ENCODE data around the gene LRRC75A. TPM values are rescaled to one million over a fixed set of nuclear protein-coding genes. Genes with fewer than 3 reads are reported as not detected.

Gene LRRC75A
- total RNA-seq, 3 donors from 2014 or later (not counting 1 experiment from before 2014, with no cell fraction given) = 2.6 to 3.0 (median 3.0) TPM

DNA sequence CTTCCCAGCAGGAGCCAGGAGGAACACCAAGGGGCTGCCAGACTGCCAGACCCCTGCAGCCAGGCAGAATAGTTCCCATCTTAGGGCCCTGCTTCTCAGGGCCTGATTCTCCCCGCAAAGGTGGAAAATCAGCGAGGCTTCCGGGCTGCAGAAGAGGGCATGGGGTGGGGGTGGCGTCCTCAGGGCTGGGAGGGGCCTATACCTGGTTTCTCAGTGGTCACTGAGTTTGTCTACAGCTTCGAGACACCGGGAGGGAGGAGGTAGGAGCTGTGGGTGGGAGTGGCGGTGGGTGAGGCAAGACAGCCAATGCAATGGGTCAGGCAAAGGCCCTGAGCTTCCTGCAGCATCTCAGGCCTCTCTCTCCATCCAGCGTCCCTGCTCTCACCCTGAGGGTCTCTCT lies 14.3 kb downstream of the LRRC75A start:
- Mint-ChIP-seq H3K36me3 (no peaks in the 10 kb centered on the region), H3K27me3 (ENCODE audit: low read depth in 2 of 2) (no peaks in the 10 kb centered on the region), H3K27ac (no peak overlapping the region), H3K4me3 (no peak overlapping the region), H3K9me3 (no peaks in the 10 kb centered on the region), H3K4me1 (no peaks in the 10 kb centered on the region)
- WGBS (ENCODE audit: insufficient coverage) = 93% methylated on average over 8 of the region's 8 CpGs
- intact Hi-C loops (cut with micrococcal nuclease) = no loop called here
- Histone ChIP-seq H3K4me3 (ENCODE audit: low read length) (no peak overlapping the region), H3K9me3 (ENCODE audit: control insufficient read depth, insufficient read depth, low read length) (no peaks in the 10 kb centered on the region), H3K27ac (ENCODE audit: low read length) (no peak overlapping the region), H3K4me1 (ENCODE audit: control insufficient read depth, insufficient read depth, low read length) (no peaks in the 10 kb centered on the region), H3K27me3 (ENCODE audit: control insufficient read depth, insufficient read depth, low read length) (no peaks in the 10 kb centered on the region), H3K36me3 (ENCODE audit: control insufficient read depth, insufficient read depth, low read length) (no peaks in the 10 kb centered on the region)
- TF ChIP-seq, protein P1, sequence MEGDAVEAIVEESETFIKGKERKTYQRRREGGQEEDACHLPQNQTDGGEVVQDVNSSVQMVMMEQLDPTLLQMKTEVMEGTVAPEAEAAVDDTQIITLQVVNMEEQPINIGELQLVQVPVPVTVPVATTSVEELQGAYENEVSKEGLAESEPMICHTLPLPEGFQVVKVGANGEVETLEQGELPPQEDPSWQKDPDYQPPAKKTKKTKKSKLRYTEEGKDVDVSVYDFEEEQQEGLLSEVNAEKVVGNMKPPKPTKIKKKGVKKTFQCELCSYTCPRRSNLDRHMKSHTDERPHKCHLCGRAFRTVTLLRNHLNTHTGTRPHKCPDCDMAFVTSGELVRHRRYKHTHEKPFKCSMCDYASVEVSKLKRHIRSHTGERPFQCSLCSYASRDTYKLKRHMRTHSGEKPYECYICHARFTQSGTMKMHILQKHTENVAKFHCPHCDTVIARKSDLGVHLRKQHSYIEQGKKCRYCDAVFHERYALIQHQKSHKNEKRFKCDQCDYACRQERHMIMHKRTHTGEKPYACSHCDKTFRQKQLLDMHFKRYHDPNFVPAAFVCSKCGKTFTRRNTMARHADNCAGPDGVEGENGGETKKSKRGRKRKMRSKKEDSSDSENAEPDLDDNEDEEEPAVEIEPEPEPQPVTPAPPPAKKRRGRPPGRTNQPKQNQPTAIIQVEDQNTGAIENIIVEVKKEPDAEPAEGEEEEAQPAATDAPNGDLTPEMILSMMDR (IDR thresholded peaks at IDR 0.05) = no peak
- DNase-seq (no peak), ATAC-seq (no peak)

DNA sequence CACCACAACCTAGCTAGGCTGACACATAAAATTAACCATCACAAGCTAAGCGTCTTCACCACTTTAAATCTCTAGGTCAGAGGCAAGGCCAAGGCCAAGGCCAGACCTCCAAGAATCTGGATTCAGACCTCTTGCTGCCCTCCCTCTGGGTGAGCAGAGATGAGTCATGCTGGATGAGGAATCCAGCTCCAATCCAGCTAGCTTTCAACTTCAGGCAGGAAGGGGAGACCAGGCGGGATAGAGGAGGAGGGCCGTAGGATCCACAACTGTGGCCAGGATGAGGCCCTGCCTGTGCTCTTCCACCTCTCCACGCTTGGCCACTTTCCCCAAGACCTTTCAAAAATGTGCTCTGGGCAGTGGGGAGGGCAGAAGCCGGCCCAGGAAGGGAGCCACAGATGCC lies 14.7 kb downstream of the LRRC75A start:
- intact Hi-C loops (cut with micrococcal nuclease) = no loop called here
- no peaks in the 10 kb centered on the region for H3K27me3 ChIP-seq (ENCODE audit: control insufficient read depth, insufficient read depth, low read length)
- Mint-ChIP-seq H3K4me3 (no peak overlapping the region), H3K27me3 (ENCODE audit: low read depth in 2 of 2) (no peaks in the 10 kb centered on the region), H3K4me1 (peaks cover 0 to 1% of the 10 kb centered on the region in 2 donors), H3K27ac (no peak overlapping the region), H3K9me3 (no peaks in the 10 kb centered on the region), H3K36me3 (no peaks in the 10 kb centered on the region)
- no peaks in the 10 kb centered on the region for H3K4me1 ChIP-seq (ENCODE audit: control insufficient read depth, insufficient read depth, low read length)
- DNase-seq (no peak), ATAC-seq (no peak)
- WGBS (ENCODE audit: insufficient coverage) = 91% methylated on average over 5 of the region's 5 CpGs
- H3K9me3 ChIP-seq (ENCODE audit: control insufficient read depth, insufficient read depth, low read length) = no peaks in the 10 kb centered on the region
- no peak overlapping the region for H3K27ac ChIP-seq (ENCODE audit: low read length)
- TF ChIP-seq, protein P1 (IDR thresholded peaks at IDR 0.05) = no peak
- H3K36me3 ChIP-seq (ENCODE audit: control insufficient read depth, insufficient read depth, low read length) = no peaks in the 10 kb centered on the region
- no peak overlapping the region for H3K4me3 ChIP-seq (ENCODE audit: low read length)

DNA sequence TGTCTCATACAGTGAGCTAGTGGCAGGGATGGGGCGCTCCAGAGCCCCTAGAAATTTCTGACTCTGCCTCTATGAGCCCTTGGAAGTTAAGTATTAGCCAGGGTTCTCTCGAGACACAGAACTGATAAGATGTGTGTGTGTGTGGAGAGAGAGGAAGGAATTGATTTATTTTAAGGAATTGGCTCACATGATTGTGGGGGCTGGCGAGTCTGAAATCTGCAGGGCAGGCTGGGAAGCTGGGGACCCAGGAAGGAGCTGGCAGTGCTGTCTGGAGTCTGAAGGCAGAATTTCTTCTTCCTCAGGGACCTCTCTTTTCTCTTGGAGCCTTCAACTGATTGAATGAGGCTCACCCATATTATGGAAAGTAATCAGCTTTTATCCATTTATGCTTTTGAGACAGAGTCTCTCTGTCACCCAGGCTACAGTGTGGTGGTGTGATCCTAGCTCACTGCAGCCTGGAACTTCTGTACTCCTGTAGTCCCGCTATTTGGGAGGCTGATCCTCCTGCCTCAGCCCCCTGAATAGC lies 16.8 kb downstream of the LRRC75A start:
- TF ChIP-seq, protein P1 (IDR thresholded peaks at IDR 0.05) = no peak
- ATAC-seq (no peak), DNase-seq (no peak)
- no peaks in the 10 kb centered on the region for H3K36me3 Mint-ChIP-seq
- Histone ChIP-seq H3K4me3 (ENCODE audit: low read length) (no peak overlapping the region), H3K9me3 (ENCODE audit: control insufficient read depth, insufficient read depth, low read length) (no peaks in the 10 kb centered on the region), H3K4me1 (ENCODE audit: control insufficient read depth, insufficient read depth, low read length) (no peaks in the 10 kb centered on the region), H3K36me3 (ENCODE audit: control insufficient read depth, insufficient read depth, low read length) (no peaks in the 10 kb centered on the region), H3K27me3 (ENCODE audit: control insufficient read depth, insufficient read depth, low read length) (no peaks in the 10 kb centered on the region), H3K27ac (ENCODE audit: low read length) (no peak overlapping the region)
- H3K27ac Mint-ChIP-seq = no peak overlapping the region
- H3K27me3 Mint-ChIP-seq (ENCODE audit: low read depth in 2 of 2) = no peaks in the 10 kb centered on the region
- intact Hi-C loops (cut with micrococcal nuclease) = no loop called here
- H3K4me1 Mint-ChIP-seq = peaks cover 0 to 5% of the 10 kb centered on the region in 2 donors
- no peaks in the 10 kb centered on the region for H3K9me3 Mint-ChIP-seq
- WGBS (ENCODE audit: insufficient coverage) = 90% methylated on average over 4 of the region's 4 CpGs
- no peak overlapping the region for H3K4me3 Mint-ChIP-seq
